ENCODE data around the gene XXYLT1. TPM values are rescaled to one million over a fixed set of nuclear protein-coding genes. Genes with fewer than 3 reads are reported as not detected.
A peak's percentile ranks its signal among the peaks of the same experiment; 100 is the strongest.

The XXYLT1 gene
- total and polyA plus RNA-seq, 8 donors, result 1.8 to 5.0 (median 2.6) TPM

DNA sequence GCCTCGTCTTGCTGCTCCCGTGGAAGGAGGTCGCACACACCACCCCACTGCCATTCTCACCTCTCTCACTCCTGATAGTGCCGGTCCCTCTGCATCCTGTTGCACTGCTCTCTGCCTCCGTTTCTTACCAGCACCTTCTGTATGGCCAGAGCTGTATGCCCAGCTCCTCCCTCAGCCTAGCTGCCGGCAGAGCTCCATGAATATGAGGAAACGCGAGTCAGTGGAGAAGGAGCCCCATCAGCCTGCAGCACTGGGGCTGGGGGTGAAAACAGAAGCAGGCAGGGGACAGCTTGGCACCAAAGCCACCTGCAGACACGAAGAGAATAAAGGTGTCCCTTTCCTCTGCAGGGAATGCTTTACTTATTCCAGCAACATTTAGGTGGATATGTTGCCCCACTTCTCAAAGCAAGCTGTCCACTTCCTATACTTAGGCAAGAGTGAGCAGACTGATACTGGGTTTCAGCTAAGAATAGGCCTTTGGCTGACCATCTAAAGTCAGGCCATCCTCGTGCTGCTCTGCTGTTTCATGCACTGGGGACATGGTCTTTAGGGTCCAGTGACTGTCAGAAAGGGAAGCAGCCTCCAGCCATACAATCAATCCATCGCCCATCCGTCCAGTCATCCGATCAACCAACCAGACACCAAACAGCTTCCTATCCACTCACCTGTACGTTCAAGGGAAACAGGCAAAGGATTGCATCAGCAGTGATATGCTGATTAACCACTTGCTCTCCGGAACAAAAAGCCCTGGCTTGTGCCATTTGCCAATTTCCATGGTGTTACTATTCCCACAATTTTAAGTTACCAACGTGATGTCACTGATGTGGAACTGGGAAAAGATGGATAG lies 222.7 kb downstream of the XXYLT1 start:
- no peaks in the 10 kb centered on the region for H3K27me3 ChIP-seq
- no peak overlapping the region for H3K4me3 ChIP-seq
- no peaks in the 10 kb centered on the region for H3K4me1 ChIP-seq
- no peaks in the 10 kb centered on the region for H3K9me3 ChIP-seq
- intact Hi-C loops (cut with DNase I), result no loop called here
- ATAC-seq (no peak), FAIRE-seq (no peak), DNase-seq (peak in 1 of 6 donors; percentile 29)
- H3K27ac ChIP-seq, result no peak overlapping the region
- 60 to 61% methylated on average over 16 of the region's 16 CpGs for WGBS, 2 donors
- TF ChIP-seq, protein P1, sequence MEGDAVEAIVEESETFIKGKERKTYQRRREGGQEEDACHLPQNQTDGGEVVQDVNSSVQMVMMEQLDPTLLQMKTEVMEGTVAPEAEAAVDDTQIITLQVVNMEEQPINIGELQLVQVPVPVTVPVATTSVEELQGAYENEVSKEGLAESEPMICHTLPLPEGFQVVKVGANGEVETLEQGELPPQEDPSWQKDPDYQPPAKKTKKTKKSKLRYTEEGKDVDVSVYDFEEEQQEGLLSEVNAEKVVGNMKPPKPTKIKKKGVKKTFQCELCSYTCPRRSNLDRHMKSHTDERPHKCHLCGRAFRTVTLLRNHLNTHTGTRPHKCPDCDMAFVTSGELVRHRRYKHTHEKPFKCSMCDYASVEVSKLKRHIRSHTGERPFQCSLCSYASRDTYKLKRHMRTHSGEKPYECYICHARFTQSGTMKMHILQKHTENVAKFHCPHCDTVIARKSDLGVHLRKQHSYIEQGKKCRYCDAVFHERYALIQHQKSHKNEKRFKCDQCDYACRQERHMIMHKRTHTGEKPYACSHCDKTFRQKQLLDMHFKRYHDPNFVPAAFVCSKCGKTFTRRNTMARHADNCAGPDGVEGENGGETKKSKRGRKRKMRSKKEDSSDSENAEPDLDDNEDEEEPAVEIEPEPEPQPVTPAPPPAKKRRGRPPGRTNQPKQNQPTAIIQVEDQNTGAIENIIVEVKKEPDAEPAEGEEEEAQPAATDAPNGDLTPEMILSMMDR (IDR thresholded peaks at IDR 0.05), result no peak
- H3K36me3 ChIP-seq, result no peaks in the 10 kb centered on the region

DNA sequence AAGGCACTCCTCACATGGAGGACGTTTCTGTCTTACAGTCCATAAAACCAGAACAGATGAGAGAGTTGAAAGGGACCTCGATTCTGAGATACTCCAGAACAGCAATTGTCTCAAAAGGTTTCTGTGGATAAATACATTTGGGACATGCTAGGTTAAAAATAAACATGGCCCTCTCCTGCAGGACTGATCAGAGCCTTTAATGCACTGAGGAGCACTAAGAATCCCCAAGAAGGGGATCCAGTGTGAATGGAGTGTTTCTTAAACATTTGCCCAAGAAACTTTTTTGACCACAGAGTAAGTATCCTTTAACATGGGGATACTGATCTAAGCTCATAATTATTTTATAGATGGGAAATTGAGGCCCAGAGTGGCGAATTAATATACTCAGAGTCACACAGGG lies 223.4 kb downstream of the XXYLT1 start:
- H3K27me3 ChIP-seq, result no peaks in the 10 kb centered on the region
- no peaks in the 10 kb centered on the region for H3K4me1 ChIP-seq
- intact Hi-C loops (cut with DNase I), result no loop called here
- TF ChIP-seq, protein P1 (IDR thresholded peaks at IDR 0.05), result no peak
- ATAC-seq (no peak), FAIRE-seq (no peak), DNase-seq (no peak)
- WGBS, 2 donors, result 44 to 51% methylated on average over 3 of the region's 3 CpGs
- no peak overlapping the region for H3K27ac ChIP-seq
- H3K9me3 ChIP-seq, result no peaks in the 10 kb centered on the region
- H3K36me3 ChIP-seq, result no peaks in the 10 kb centered on the region
- no peak overlapping the region for H3K4me3 ChIP-seq

DNA sequence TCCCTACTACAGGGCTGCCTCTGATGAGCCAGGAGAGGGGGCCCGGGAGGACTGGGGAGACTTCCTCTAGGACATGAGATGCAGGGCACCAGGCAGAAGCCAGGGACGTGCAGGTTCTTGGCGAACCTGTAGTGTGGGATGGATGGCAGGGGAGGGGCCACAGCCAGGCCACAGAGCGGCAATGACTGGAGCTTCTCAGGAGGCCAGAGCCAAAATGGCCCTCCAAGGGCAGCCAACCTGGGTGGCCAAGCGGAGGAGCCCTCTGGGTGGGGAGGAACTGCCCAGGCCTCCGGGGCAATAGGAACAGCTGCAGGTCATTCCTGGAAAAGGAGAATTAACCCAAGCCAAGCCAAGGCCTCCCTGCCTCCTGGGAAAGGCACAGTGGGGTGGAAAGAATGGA lies 224.5 kb downstream of the XXYLT1 start:
- no peaks in the 10 kb centered on the region for H3K9me3 ChIP-seq
- no peaks in the 10 kb centered on the region for H3K36me3 ChIP-seq
- H3K27ac ChIP-seq, result no peak overlapping the region
- H3K27me3 ChIP-seq, result no peaks in the 10 kb centered on the region
- no peak for FAIRE-seq
- TF ChIP-seq, protein P1 (IDR thresholded peaks at IDR 0.05), result no peak
- no peaks in the 10 kb centered on the region for H3K4me1 ChIP-seq
- intact Hi-C loops (cut with DNase I), result no loop called here
- no peak overlapping the region for H3K4me3 ChIP-seq
- WGBS, 2 donors, result 68 to 76% methylated on average over 6 of the region's 6 CpGs
- DNase-seq, result peak in 1 of 6 donors; percentile 8
- no peak for ATAC-seq

DNA sequence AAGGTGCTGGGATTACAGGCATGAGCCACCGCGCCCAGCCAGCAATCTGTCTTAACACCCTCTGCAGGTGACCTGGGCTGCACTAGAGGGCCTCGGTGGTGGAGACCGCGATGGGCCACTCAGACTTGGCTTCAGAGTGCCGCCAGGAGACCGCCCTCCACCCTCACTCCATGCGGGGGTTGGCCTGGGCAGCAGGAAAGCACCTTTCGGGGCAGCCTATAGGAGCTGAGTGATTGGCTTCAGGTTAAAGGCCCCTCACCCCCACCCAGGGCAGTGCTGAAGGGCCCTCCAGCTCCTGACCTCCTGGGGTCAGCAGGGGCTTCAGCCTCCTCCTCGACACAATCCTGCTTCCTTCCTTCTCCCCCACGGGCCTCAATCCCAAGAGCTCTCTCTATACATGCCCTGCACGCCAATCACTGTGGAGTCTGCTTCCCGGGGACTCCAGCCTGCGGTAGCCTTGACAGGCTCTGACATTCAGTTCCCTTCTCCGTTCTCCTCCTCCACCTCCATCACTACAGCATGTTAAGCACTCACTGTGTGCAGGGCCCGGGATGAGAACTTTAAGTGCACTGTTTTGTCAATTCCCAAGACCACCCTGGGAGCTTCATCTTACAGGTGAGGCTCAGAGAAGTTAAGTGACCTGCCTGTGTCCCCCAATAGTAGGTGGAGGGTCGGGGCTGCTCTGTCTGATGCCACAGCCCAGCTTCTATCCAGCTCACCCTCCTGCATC lies 225.3 kb downstream of the XXYLT1 start:
- H3K4me1 ChIP-seq, result no peaks in the 10 kb centered on the region
- no peaks in the 10 kb centered on the region for H3K27me3 ChIP-seq
- no peak for FAIRE-seq
- DNase-seq, result no peak
- no peaks in the 10 kb centered on the region for H3K36me3 ChIP-seq
- intact Hi-C loops (cut with DNase I), result no loop called here
- H3K9me3 ChIP-seq, result no peaks in the 10 kb centered on the region
- TF ChIP-seq, protein P1 (IDR thresholded peaks at IDR 0.05), result no peak
- H3K27ac ChIP-seq, result no peak overlapping the region
- 75 to 79% methylated on average over 17 of the region's 17 CpGs for WGBS, 2 donors
- no peak overlapping the region for H3K4me3 ChIP-seq
- no peak for ATAC-seq

All from pancreas (tissue), 10 donors.